Memory B cell (primary cell): ENCODE results near the gene AFG1L.

Source experiments
- ATAC-seq: fragments of 150-1000 bp; cut with Tn5 transposase; 2 replicates; pipeline ENCODE4 v1.10.0; 2021; ENCODE audit warnings: low read depth, mild to moderate bottlenecking, moderate library complexity
- DNase-seq, 2 donors: peaks; one replicate each; pipeline ENCODE4 v3.0.0; 2022; ENCODE audit warnings: low spot score in 2 of 2
- H3K27ac Mint-ChIP-seq: one replicate; pipeline ENCODE4 v1.8.0; 2022; ENCODE audit warnings: mild to moderate bottlenecking, moderate library complexity, mixed read lengths
- H3K27me3 Mint-ChIP-seq: one replicate; pipeline ENCODE4 v1.8.0; 2022; ENCODE audit warnings: mixed read lengths
- H3K36me3 Mint-ChIP-seq: one replicate; pipeline ENCODE4 v1.8.0; 2022; ENCODE audit warnings: mild to moderate bottlenecking, mixed read lengths
- H3K4me1 Mint-ChIP-seq: one replicate; pipeline ENCODE4 v1.8.0; 2022; ENCODE audit warnings: mixed read lengths
- H3K4me3 Mint-ChIP-seq: one replicate; pipeline ENCODE4 v1.8.0; 2022; ENCODE audit warnings: mild to moderate bottlenecking, moderate library complexity, mixed read lengths
- H3K9me3 Mint-ChIP-seq: one replicate; pipeline ENCODE4 v1.8.0; 2022; ENCODE audit warnings: mixed read lengths

AFG1L gene

DNA sequence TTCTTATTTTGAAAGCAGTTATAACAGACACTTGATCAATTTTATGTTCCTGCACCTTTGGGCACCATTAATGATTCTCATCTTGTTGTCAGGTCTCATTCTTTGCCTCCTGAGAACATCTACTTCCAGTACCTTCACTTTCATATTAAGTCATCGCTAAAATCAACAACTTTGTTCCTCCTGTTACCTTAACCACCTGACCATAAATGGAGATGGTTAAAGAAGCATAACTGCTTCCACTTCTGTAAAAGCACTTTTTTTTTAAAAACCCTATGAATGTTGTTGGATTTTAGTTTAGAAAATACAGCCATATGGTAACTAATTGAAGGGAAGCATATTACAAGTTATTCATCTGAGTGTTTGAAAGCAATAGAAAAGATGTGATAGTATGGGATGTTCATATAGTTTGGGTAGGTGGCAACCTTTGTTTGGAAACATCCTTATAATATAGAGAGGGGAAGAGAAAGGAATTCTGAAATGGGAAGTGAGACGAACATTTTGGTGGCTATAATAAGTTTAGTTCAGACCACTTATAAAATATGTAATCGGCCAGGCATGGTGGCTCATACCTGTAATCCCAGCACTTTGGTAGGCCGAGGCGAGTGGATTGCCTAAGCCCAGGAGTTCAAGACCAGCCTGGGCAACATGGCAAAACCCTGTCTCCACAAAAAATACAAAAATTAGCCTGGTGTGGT, 53.9 kb downstream of the AFG1L start:
- peaks cover 4% of the 10 kb centered on the region for H3K36me3 Mint-ChIP-seq
- peak overlapping the region; percentile 95 for H3K27ac Mint-ChIP-seq
- ATAC-seq (peak; percentile 100), DNase-seq (peak in 1 of 2 donors; percentile 55)
- peaks cover 13% of the 10 kb centered on the region for H3K4me1 Mint-ChIP-seq
- no peaks in the 10 kb centered on the region for H3K27me3 Mint-ChIP-seq
- H3K9me3 Mint-ChIP-seq: peaks cover 1% of the 10 kb centered on the region
- peak overlapping the region; percentile 81 for H3K4me3 Mint-ChIP-seq

GRCh38 chr6:108350528-108350927, 55.7 kb downstream of the AFG1L start:
- DNase-seq (no peak), ATAC-seq (no peak)
- no peak overlapping the region for H3K27ac Mint-ChIP-seq
- H3K4me1 Mint-ChIP-seq: peaks cover 15% of the 10 kb centered on the region
- no peaks in the 10 kb centered on the region for H3K27me3 Mint-ChIP-seq
- H3K36me3 Mint-ChIP-seq: peaks cover 4% of the 10 kb centered on the region
- no peak overlapping the region for H3K4me3 Mint-ChIP-seq
- peaks cover 1% of the 10 kb centered on the region for H3K9me3 Mint-ChIP-seq

GRCh38 chr6:108353853-108354252, 59.0 kb downstream of the AFG1L start:
- H3K27ac Mint-ChIP-seq: no peak overlapping the region
- peaks cover 4% of the 10 kb centered on the region for H3K36me3 Mint-ChIP-seq
- no peaks in the 10 kb centered on the region for H3K27me3 Mint-ChIP-seq
- no peak overlapping the region for H3K4me3 Mint-ChIP-seq
- ATAC-seq: no peak
- peaks cover 7% of the 10 kb centered on the region for H3K4me1 Mint-ChIP-seq
- peaks cover under 1% of the 10 kb centered on the region for H3K9me3 Mint-ChIP-seq
- no peak for DNase-seq

- Mint-ChIP-seq H3K27me3 (no peaks in the 10 kb centered on the region), H3K4me3 (no peak overlapping the region), H3K4me1 (peaks cover 9% of the 10 kb centered on the region), H3K36me3 (peaks cover 4% of the 10 kb centered on the region), H3K27ac (no peak overlapping the region), H3K9me3 (no peaks in the 10 kb centered on the region)
- ATAC-seq (no peak), DNase-seq (no peak)
These were observed 60.3 kb downstream of the AFG1L start for GRCh38 chr6:108355120-108355519.

DNA sequence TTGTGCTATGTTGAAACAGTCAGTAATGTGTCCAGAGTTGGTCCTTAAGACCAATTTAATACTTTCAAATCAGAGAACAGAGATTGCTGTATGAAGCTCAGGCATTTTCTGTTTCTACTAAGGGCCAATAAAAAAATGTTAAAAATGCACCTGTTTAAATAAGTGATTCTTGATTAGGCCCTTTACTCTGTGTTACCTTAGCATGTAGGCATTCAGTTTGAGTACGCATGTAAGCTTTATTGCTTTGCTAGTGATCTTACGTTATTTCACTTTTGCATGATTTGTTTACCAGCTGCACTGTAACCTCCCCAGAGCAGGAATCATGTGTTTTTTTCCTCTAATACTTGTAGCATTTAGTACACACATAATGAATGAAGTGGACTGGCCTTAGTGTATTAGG, 61.0 kb downstream of the AFG1L start:
- H3K9me3 Mint-ChIP-seq: no peaks in the 10 kb centered on the region
- H3K4me3 Mint-ChIP-seq: no peak overlapping the region
- ATAC-seq (no peak), DNase-seq (no peak)
- no peaks in the 10 kb centered on the region for H3K27me3 Mint-ChIP-seq
- peaks cover 4% of the 10 kb centered on the region for H3K36me3 Mint-ChIP-seq
- H3K27ac Mint-ChIP-seq: no peak overlapping the region
- peaks cover 13% of the 10 kb centered on the region for H3K4me1 Mint-ChIP-seq

DNA sequence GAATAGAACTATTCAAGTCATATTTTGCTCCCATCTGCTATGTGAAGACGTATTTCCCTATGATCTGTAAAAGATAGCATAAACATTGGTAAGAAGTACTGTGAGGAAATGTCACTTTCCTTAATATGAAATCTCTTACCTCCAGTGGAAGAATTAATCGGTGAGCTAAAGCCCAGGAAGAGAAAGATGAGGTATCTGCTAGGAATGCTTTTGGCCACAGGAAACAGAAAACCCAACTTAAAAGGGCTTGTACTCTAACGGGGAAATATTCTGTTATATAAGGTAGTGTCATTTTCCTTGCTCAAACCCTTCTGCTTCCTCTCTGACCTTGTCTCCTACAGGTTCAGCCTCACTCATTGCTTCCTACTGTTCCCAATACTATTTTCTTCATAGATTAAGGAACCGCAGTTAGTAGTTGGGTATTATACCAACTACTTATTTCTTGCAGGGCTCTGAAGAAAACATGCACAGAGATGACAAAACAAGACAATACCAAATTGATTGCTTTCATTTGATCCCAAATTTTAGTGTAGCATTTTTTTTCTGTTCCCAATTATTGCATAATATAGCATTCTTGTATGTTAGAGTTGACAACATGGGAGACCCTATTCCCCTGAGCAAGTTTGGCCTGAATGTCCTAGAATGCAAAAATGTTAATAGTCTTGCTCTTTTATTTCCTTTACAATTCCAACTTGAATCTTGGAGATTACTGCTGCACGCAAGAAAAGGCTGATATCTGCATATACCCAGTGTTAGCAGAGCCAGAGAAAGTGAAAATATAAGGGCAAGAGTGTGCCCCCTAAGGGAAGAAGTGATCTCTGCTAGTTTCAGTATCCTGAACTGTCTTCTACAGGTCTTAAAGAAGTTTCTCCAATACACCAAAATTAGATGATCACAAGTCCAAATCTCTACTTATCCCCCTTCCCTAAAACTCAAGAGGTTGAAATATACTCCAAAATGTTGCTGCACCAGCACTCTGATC, 65.3 kb downstream of the AFG1L start:
- DNase-seq (peak in 1 of 2 donors; percentile 21), ATAC-seq (peak; percentile 73)
- no peak overlapping the region for H3K27ac Mint-ChIP-seq
- H3K36me3 Mint-ChIP-seq: peaks cover 2% of the 10 kb centered on the region
- H3K4me1 Mint-ChIP-seq: peaks cover 13% of the 10 kb centered on the region
- H3K27me3 Mint-ChIP-seq: no peaks in the 10 kb centered on the region
- H3K4me3 Mint-ChIP-seq: no peak overlapping the region
- H3K9me3 Mint-ChIP-seq: no peaks in the 10 kb centered on the region

DNA sequence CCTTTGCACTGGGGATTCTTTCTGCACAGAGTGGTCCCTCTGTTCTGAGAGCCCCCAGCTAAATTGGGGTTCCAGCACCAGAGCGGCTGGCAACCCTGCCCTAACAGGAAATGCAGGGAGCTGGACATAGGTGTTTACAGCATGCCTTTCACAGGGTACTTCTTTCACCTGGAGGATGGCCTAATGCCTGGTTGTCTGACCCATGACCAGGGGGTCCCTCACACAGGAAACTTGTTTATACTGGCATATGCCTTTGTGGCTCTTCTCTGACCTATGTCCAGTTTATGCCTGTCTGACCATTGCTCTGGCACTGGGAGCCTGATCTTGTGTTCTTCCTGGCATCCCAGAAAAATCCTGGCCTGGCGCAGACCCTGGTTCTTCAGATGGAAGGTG, 66.1 kb downstream of the AFG1L start:
- Mint-ChIP-seq H3K27me3 (no peaks in the 10 kb centered on the region), H3K9me3 (no peaks in the 10 kb centered on the region), H3K36me3 (peaks cover 2% of the 10 kb centered on the region), H3K4me1 (peaks cover 13% of the 10 kb centered on the region), H3K27ac (peak overlapping the region; percentile 67), H3K4me3 (no peak overlapping the region)
- ATAC-seq (no peak), DNase-seq (no peak)

DNA sequence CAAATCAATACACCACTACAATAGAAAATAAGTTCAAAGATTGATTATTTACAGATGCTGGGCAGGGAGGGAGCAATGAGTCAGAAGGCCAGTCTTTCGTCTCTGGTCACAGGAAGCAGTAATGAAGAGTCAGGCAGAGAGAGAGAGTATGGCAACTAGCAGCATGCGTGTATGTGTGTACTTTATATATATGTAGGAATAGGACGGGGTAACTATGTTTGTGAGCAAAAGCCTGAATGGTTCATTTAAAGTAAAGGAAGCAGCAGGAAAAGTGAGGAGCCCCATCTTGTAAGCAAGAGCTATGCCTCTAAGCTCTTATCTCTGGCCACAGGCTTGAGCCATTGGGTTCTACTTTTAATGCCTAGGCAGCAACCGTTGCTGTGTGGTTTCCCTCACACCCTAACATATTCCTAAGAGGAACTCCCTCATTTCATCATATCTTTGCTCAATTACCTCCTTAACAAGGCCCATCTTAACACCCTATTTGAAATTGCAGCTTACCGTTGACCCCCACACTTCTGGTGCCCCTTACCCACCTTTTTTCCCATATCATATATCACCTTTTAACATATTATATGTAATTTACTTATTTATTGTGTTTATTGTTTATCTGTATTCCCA, 66.6 kb downstream of the AFG1L start:
- peaks cover 13% of the 10 kb centered on the region for H3K4me1 Mint-ChIP-seq
- H3K4me3 Mint-ChIP-seq: no peak overlapping the region
- DNase-seq: no peak
- no peaks in the 10 kb centered on the region for H3K27me3 Mint-ChIP-seq
- ATAC-seq: no peak
- H3K9me3 Mint-ChIP-seq: no peaks in the 10 kb centered on the region
- peak overlapping the region; percentile 67 for H3K27ac Mint-ChIP-seq
- H3K36me3 Mint-ChIP-seq: peaks cover 2% of the 10 kb centered on the region

GRCh38 chr6:108362455-108362854, 67.6 kb downstream of the AFG1L start:
- Mint-ChIP-seq H3K36me3 (peaks cover 4% of the 10 kb centered on the region), H3K27me3 (no peaks in the 10 kb centered on the region), H3K9me3 (no peaks in the 10 kb centered on the region), H3K4me1 (peaks cover 17% of the 10 kb centered on the region), H3K4me3 (no peak overlapping the region), H3K27ac (no peak overlapping the region)
- no peak for ATAC-seq
- no peak for DNase-seq

DNA sequence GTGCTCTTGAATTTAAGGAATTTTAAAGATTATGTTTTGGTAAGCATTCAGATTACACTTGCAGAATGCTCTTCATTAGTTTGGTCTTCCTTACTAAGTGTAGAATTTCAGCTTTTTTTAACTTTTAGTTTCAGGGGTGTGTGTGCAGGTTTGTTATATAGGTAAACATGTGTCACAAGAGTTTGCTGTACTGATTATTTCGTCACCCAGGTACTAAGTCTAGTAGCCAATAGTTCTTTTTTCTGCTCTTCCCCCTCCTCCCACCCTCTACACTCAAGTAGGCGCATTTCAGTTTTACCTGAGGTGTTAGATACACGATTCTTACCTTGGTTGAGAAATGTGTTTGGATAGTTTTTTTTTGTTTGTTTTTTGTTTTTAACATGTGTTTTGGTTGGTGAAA, 68.3 kb downstream of the AFG1L start:
- Mint-ChIP-seq H3K4me3 (no peak overlapping the region), H3K27me3 (no peaks in the 10 kb centered on the region), H3K4me1 (peaks cover 19% of the 10 kb centered on the region), H3K36me3 (peaks cover 4% of the 10 kb centered on the region), H3K9me3 (no peaks in the 10 kb centered on the region), H3K27ac (no peak overlapping the region)
- ATAC-seq (no peak), DNase-seq (no peak)

GRCh38 chr6:108363889-108364313, 69.0 kb downstream of the AFG1L start:
- no peak for ATAC-seq
- no peak overlapping the region for H3K4me3 Mint-ChIP-seq

GRCh38 chr6:108364470-108364869, 69.6 kb downstream of the AFG1L start:
- Mint-ChIP-seq H3K36me3 (peaks cover 2% of the 10 kb centered on the region), H3K27ac (no peak overlapping the region), H3K9me3 (no peaks in the 10 kb centered on the region), H3K4me3 (no peak overlapping the region), H3K4me1 (peaks cover 26% of the 10 kb centered on the region), H3K27me3 (no peaks in the 10 kb centered on the region)
- DNase-seq (no peak), ATAC-seq (no peak)

More at GRCh38 chr6:108363889-108364313, 69.0 kb downstream of the AFG1L start:
- Mint-ChIP-seq H3K4me1 (peaks cover 24% of the 10 kb centered on the region), H3K9me3 (no peaks in the 10 kb centered on the region), H3K27ac (no peak overlapping the region), H3K27me3 (no peaks in the 10 kb centered on the region), H3K36me3 (peaks cover 2% of the 10 kb centered on the region)
- no peak for DNase-seq

DNA sequence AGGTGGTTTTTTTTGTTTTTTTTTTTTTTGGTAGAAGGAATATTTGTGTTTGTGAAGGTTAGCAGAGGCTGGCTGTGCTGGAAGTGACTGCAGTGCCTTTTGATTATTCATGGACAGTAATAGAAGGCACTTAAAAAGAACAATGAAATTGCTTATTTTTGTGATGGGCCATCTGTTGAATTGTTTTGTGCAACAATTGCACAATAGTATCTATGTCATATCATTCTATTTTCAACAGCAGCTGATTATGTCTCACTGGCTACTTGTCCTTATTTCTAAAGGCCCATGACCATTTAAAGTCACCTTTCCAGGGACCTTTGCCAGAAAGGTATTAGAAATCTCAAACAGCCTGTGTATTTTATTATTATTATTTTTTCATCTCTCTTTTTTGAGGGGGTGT, 70.6 kb downstream of the AFG1L start:
- ATAC-seq (no peak), DNase-seq (no peak)
- Mint-ChIP-seq H3K4me3 (no peak overlapping the region), H3K27me3 (no peaks in the 10 kb centered on the region), H3K4me1 (peaks cover 21% of the 10 kb centered on the region), H3K9me3 (no peaks in the 10 kb centered on the region), H3K36me3 (peaks cover 2% of the 10 kb centered on the region), H3K27ac (no peak overlapping the region)

- H3K27ac Mint-ChIP-seq: no peak overlapping the region
- peaks cover 2% of the 10 kb centered on the region for H3K36me3 Mint-ChIP-seq
- no peak overlapping the region for H3K4me3 Mint-ChIP-seq
- no peaks in the 10 kb centered on the region for H3K9me3 Mint-ChIP-seq
- H3K4me1 Mint-ChIP-seq: peaks cover 18% of the 10 kb centered on the region
- DNase-seq: no peak
- no peaks in the 10 kb centered on the region for H3K27me3 Mint-ChIP-seq
- ATAC-seq: no peak
These were observed 71.4 kb downstream of the AFG1L start for GRCh38 chr6:108366236-108366635.
